Ovary (tissue), 3 donors: Measurements from ENCODE around the gene PPP1R36.

Experiments
- CTCF ChIP-seq, 3 donors: fragments of 450-650 bp in 2 of 3; fragments of 200-600 bp in 1 of 3; IDR thresholded peaks; one replicate each; pipeline versions ENCODE4 v1.5.1 to v1.8.0; 2016 to 2022; ENCODE audit warnings: antibody characterized with exemption in 3 of 3, mild to moderate bottlenecking in 1 of 3
- EP300 ChIP-seq: sonication (generic); formaldehyde crosslinking; IDR thresholded peaks from one replicate; pipeline ENCODE4 v1.6.1; 2017; ENCODE audit warnings: antibody characterized with exemption
- POLR2A ChIP-seq: fragments of 450-650 bp; IDR thresholded peaks from one replicate; pipeline ENCODE4 v1.6.1; 2017; ENCODE audit warnings: antibody characterized with exemption, mild to moderate bottlenecking, moderate library complexity
- donor health status: DM: no; HTN: no; CAD: no.

- no peak for TF ChIP-seq CTCF (IDR thresholded peaks at IDR 0.05)
- TF ChIP-seq POLR2A: no peak
- TF ChIP-seq EP300: no peak
Measured at GRCh38 chr14:64604881-64605280, 55.1 kb downstream of the PPP1R36 start.
